GM18511 (cell line): ENCODE results near the gene LPIN3.

Experiments
- ATAC-seq: cut with Tn5 transposase; IDR thresholded peaks from one replicate; pipeline ENCODE4 v1.9.1; 2021; ENCODE audit warnings: mild to moderate bottlenecking, moderate library complexity; ENCODE audit not compliant: unreplicated experiment

LPIN3 gene

GRCh38 chr20:41390889-41391288 lies 50.3 kb downstream of the LPIN3 start:
- no peak for ATAC-seq

GRCh38 chr20:41391587-41392001 lies 51.0 kb downstream of the LPIN3 start:
- ATAC-seq: no peak

DNA sequence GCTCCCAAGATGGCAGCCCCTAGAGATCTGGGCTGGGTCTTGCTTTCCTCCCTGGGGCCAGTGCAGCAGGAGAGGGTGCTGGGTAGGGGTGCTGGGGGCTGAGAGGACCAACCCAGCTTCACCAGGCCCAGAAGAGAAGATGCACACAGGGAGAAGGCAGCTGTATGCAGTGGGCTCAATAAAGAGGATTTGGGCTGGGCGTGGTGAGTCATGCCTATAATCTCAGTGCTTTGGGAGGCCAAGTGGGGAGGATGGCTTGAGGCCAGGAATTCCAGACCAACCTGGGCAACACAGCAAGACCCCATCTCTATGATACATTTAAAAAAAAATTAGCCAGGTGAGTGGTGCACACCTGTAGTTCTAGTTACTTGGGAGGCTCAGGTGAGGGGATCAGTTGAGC lies 51.7 kb downstream of the LPIN3 start:
- no peak for ATAC-seq

GRCh38 chr20:41392871-41393704 lies 52.5 kb downstream of the LPIN3 start:
- no peak for ATAC-seq

- no peak for ATAC-seq
These were observed 53.1 kb downstream of the LPIN3 start for GRCh38 chr20:41393705-41394066.

- ATAC-seq: no peak
These were observed 53.5 kb downstream of the LPIN3 start for GRCh38 chr20:41394081-41394480.

- no peak for ATAC-seq
These were observed 54.5 kb downstream of the LPIN3 start for GRCh38 chr20:41394931-41395666.

- no peak for ATAC-seq
These were observed 55.3 kb downstream of the LPIN3 start for GRCh38 chr20:41395667-41396664.

- ATAC-seq: no peak
These were observed 57.8 kb downstream of the LPIN3 start for GRCh38 chr20:41398408-41398807.

- ATAC-seq: no peak
These were observed 63.0 kb downstream of the LPIN3 start for GRCh38 chr20:41403604-41404003.

GRCh38 chr20:41405436-41405835 lies 64.8 kb downstream of the LPIN3 start:
- ATAC-seq: no peak

- ATAC-seq: no peak
These were observed 65.7 kb downstream of the LPIN3 start for GRCh38 chr20:41406353-41406752.

DNA sequence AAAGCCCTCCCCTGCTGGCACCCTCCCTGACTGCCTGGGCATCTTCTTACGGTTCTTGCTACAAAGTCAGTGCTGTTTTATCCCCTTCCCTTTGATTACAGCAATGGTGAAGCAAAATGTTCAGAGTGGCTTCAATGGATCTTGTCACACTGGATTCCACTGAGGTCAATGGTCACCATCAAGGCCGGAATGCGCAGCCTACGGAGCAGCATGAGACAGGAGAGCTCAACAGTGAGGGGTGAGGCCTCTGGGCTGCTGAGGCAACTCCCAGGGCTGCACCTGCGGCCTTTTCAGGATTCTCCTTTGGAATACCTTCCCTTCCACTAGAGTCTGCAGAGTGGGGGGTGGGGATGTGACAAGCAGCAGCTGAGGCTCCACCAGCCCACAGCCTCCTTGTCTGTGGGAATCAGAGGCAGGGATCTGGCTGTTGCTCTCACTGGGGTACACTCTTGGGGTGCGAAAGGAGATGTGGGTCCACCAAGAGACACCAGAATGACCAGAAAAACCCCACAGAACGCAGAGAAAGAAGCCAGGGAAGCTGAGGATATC lies 66.3 kb downstream of the LPIN3 start:
- no peak for ATAC-seq

DNA sequence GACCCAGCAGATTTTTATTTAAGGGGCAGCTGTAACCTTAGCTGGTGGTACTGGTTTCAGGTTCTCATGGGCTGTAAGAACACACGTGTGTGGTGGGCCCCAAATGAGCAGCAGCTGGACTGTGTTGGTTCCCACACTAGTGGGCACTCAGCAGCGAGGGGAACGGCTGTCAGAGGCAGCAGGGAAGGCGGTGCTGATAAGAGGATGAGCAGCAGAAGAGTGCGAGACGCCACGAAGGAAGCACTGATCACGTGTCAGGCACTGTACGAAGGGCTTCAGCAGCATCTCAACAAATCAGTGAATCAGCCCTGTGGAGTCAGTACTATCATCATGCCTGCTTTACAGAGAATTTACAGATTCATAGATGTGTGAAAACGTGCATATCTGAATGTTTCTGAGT lies 67.0 kb downstream of the LPIN3 start:
- no peak for ATAC-seq

DNA sequence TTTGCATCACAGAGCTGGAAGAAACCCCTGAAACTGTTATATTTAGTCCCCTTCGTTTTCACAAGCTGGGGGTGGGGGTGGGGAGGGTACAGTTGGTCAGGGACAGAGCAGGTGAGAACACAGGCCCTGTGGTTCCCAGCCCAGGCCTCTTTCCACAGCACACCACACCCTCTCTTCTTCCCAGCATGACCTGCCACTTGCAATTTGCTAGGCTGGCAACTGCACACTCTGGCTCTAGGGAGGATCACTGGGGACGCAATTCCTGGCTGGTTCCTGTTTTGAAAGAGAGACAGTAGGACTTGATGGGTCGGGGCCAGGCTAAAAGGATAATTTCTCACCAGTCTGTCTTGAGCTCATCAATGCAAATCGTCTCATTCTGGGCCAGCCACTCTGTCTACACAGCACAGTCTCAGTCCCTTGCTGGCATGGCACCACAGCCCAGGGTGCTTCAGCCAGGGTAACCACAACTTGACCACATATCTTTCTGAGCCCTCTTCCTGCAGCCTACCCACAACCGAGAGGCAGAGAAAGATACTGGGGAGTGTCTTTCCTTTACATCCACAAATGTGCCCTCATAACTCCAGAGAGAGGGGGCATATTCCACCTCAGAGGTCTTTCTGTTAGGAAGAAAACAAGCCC lies 67.7 kb downstream of the LPIN3 start:
- ATAC-seq: peak; percentile 93

DNA sequence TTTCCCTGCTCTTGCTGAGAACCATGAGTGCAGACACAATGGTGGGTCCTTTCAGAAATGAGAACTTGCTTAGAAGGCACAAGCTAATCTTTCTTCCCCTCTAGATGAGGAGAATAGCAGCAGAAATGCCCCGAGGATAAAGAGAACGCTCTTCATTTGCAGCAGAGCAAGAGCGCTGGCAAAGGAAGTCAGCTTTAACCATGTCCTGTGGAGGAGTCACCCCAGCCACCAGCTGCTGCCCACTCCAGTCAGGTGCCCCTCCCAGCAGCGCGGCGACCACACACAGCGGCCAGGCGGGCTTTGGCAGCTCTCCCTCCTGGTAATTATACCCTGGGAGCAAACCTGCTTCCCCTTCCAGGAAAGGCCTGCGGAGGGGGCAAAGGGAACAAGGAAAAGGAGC lies 68.4 kb downstream of the LPIN3 start:
- ATAC-seq: no peak
